Subcutaneous adipose tissue (tissue), 4 donors: ENCODE results near the gene SCN2B. TPM values are rescaled to one million over a fixed set of nuclear protein-coding genes. Genes with fewer than 3 reads are reported as not detected.

Source experiments
- CTCF ChIP-seq: fragments of 450-650 bp; IDR thresholded peaks from one replicate; pipeline ENCODE4 v1.5.1; 2016; ENCODE audit warnings: low read depth, mild to moderate bottlenecking, control low read depth, antibody characterized with exemption, moderate library complexity
- total RNA-seq, 4 donors: library from RNA; depleted of rRNA; stranded (reverse); fragments of >200 nt; gene quantifications; one replicate each; pipeline ENCODE4 v1.1.0, GENCODE V29; 2016

SCN2B gene
- total RNA-seq, 4 donors from 2014 or later: under 0.01 to 0.19 TPM; not detected in 2

GRCh38 chr11:118219244-118219643, 42.8 kb upstream of the SCN2B start:
- no peak for TF ChIP-seq CTCF

DNA sequence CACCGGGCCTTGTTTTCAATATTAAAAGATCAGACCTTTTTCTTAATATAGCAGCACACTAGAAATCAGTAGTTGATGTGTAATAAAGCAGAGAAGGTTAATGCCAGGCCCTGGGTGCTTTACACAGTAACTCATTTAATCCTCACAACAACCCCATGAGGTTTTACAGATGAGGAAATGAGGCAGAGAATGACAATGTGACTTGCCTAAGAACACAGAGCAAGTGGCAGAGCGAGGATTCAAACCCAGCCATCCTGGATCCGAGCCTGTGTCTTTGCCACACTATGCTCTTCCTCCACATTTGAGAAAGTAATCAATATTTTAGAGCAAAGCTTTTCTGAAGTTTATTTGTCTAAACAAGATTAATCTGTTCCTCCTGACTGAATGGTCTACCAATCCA, 41.1 kb upstream of the SCN2B start:
- TF ChIP-seq CTCF: no peak

- no peak for TF ChIP-seq CTCF
Observed at GRCh38 chr11:118216621-118217481, 40.4 kb upstream of the SCN2B start.

- TF ChIP-seq CTCF: no peak
Observed at GRCh38 chr11:118215765-118216164, 39.3 kb upstream of the SCN2B start.

DNA sequence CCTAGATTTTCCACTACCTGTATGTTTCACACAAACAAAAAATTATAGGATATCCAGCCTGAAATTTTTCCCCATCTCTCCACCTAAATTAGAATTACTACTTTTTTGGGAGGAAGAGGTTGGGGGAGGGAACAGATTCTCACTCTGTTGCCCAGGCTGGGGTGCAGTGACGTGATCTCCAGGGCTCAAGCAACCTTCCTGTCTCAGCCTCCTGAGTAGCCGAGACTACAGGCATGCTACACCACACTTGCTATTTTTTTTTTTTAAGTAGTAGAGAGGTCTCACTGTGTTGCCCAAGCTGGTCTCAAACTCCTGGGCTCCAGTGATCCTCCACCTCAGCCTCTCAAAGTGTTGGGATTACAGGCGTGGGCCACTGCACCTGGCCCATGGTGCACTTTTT, 38.8 kb upstream of the SCN2B start:
- no peak for TF ChIP-seq CTCF

GRCh38 chr11:118214210-118214914, 37.9 kb upstream of the SCN2B start:
- TF ChIP-seq CTCF: no peak

- no peak for TF ChIP-seq CTCF
Observed at GRCh38 chr11:118213781-118214180, 37.3 kb upstream of the SCN2B start.
